Dendritic cell treated with granulocyte-macrophage colony-stimulating factor and Interleukin-4, amounts not matched to agents 40 ng/mL and 50 ng/mL, for 4 days (primary cell): ENCODE measurements around the gene MAX.

ENCODE experiments used
- H3K27ac Mint-ChIP-seq: one replicate; pipeline ENCODE4 v1.8.0; 2022; ENCODE audit warnings: mild to moderate bottlenecking, mixed read lengths
- H3K27me3 Mint-ChIP-seq: one replicate; pipeline ENCODE4 v1.8.0; 2022; ENCODE audit warnings: mild to moderate bottlenecking, mixed read lengths
- H3K36me3 Mint-ChIP-seq: one replicate; pipeline ENCODE4 v1.8.0; 2022; ENCODE audit warnings: low read depth, mixed read lengths
- H3K4me1 Mint-ChIP-seq: one replicate; pipeline ENCODE4 v1.8.0; 2022; ENCODE audit warnings: low read depth, mixed read lengths
- H3K4me3 Mint-ChIP-seq: one replicate; pipeline ENCODE4 v1.8.0; 2022; ENCODE audit warnings: mild to moderate bottlenecking, moderate library complexity, mixed read lengths
- H3K9me3 Mint-ChIP-seq: one replicate; pipeline ENCODE4 v1.8.0; 2022; ENCODE audit warnings: mixed read lengths
- intact Hi-C: fragments of 100-400 bp; cut with micrococcal nuclease; formaldehyde crosslinking; loops from one replicate; pipeline ENCODE4 v1.15.0; 2022

Gene MAX

GRCh38 chr14:65072937-65073336 is 29.4 kb downstream of the MAX start:
- H3K36me3 Mint-ChIP-seq = peaks cover 88% of the 10 kb centered on the region
- no peaks in the 10 kb centered on the region for H3K9me3 Mint-ChIP-seq
- H3K4me1 Mint-ChIP-seq = peaks cover 44% of the 10 kb centered on the region
- intact Hi-C loops = no loop called here
- no peak overlapping the region for H3K27ac Mint-ChIP-seq
- no peaks in the 10 kb centered on the region for H3K27me3 Mint-ChIP-seq
- no peak overlapping the region for H3K4me3 Mint-ChIP-seq

- H3K27me3 Mint-ChIP-seq = no peaks in the 10 kb centered on the region
- no peak overlapping the region for H3K27ac Mint-ChIP-seq
- no peak overlapping the region for H3K4me3 Mint-ChIP-seq
- H3K4me1 Mint-ChIP-seq = peaks cover 41% of the 10 kb centered on the region
- no peaks in the 10 kb centered on the region for H3K9me3 Mint-ChIP-seq
- peaks cover 88% of the 10 kb centered on the region for H3K36me3 Mint-ChIP-seq
- intact Hi-C loops = no loop called here
Observed at GRCh38 chr14:65072256-65072655, 30.1 kb downstream of the MAX start.

- no peaks in the 10 kb centered on the region for H3K9me3 Mint-ChIP-seq
- intact Hi-C loops = no loop called here
- no peaks in the 10 kb centered on the region for H3K27me3 Mint-ChIP-seq
- H3K27ac Mint-ChIP-seq = no peak overlapping the region
- no peak overlapping the region for H3K4me3 Mint-ChIP-seq
- H3K36me3 Mint-ChIP-seq = peaks cover 87% of the 10 kb centered on the region
- H3K4me1 Mint-ChIP-seq = peaks cover 36% of the 10 kb centered on the region
Observed at GRCh38 chr14:65071544-65071943, 30.8 kb downstream of the MAX start.

- Mint-ChIP-seq H3K4me1 (peaks cover 26% of the 10 kb centered on the region), H3K36me3 (peaks cover 87% of the 10 kb centered on the region), H3K4me3 (no peak overlapping the region), H3K9me3 (no peaks in the 10 kb centered on the region), H3K27me3 (no peaks in the 10 kb centered on the region), H3K27ac (no peak overlapping the region)
- intact Hi-C loops = no loop called here
Observed at GRCh38 chr14:65070471-65070976, 31.8 kb downstream of the MAX start.

- H3K4me1 Mint-ChIP-seq = peaks cover 20% of the 10 kb centered on the region
- H3K27ac Mint-ChIP-seq = no peak overlapping the region
- H3K9me3 Mint-ChIP-seq = no peaks in the 10 kb centered on the region
- no peaks in the 10 kb centered on the region for H3K27me3 Mint-ChIP-seq
- intact Hi-C loops = no loop called here
- no peak overlapping the region for H3K4me3 Mint-ChIP-seq
- H3K36me3 Mint-ChIP-seq = peaks cover 87% of the 10 kb centered on the region
Observed at GRCh38 chr14:65069874-65070413, 32.4 kb downstream of the MAX start.

GRCh38 chr14:65065719-65066118 is 36.6 kb downstream of the MAX start:
- peaks cover 92% of the 10 kb centered on the region for H3K36me3 Mint-ChIP-seq

GRCh38 chr14:65062096-65063075 is 39.9 kb downstream of the MAX start:
- Mint-ChIP-seq H3K27me3 (no peaks in the 10 kb centered on the region), H3K36me3 (peaks cover 78% of the 10 kb centered on the region), H3K4me3 (no peak overlapping the region), H3K27ac (peak overlapping the region; percentile 26), H3K9me3 (no peaks in the 10 kb centered on the region), H3K4me1 (no peaks in the 10 kb centered on the region)
- intact Hi-C loops = no loop called here

More at GRCh38 chr14:65065719-65066118, 36.6 kb downstream of the MAX start:
- Mint-ChIP-seq H3K27ac (no peak overlapping the region), H3K4me3 (no peak overlapping the region), H3K27me3 (no peaks in the 10 kb centered on the region), H3K4me1 (no peaks in the 10 kb centered on the region), H3K9me3 (no peaks in the 10 kb centered on the region)
- intact Hi-C loops = no loop called here

GRCh38 chr14:65057695-65058094 is 44.6 kb downstream of the MAX start:
- H3K27me3 Mint-ChIP-seq = no peaks in the 10 kb centered on the region
- peaks cover 17% of the 10 kb centered on the region for H3K4me1 Mint-ChIP-seq
- peaks cover 58% of the 10 kb centered on the region for H3K36me3 Mint-ChIP-seq
- intact Hi-C loops = no loop called here
- H3K4me3 Mint-ChIP-seq = no peak overlapping the region
- H3K9me3 Mint-ChIP-seq = no peaks in the 10 kb centered on the region
- H3K27ac Mint-ChIP-seq = no peak overlapping the region

- intact Hi-C loops = no loop called here
- H3K27me3 Mint-ChIP-seq = no peaks in the 10 kb centered on the region
- no peaks in the 10 kb centered on the region for H3K9me3 Mint-ChIP-seq
- H3K4me3 Mint-ChIP-seq = peak overlapping the region; percentile 30
- H3K36me3 Mint-ChIP-seq = peaks cover 40% of the 10 kb centered on the region
- peak overlapping the region; percentile 87 for H3K27ac Mint-ChIP-seq
- peaks cover 19% of the 10 kb centered on the region for H3K4me1 Mint-ChIP-seq
Observed at GRCh38 chr14:65054471-65055085, 47.7 kb downstream of the MAX start.

- Mint-ChIP-seq H3K27me3 (no peaks in the 10 kb centered on the region), H3K4me3 (no peak overlapping the region), H3K27ac (no peak overlapping the region), H3K4me1 (peaks cover 19% of the 10 kb centered on the region), H3K9me3 (no peaks in the 10 kb centered on the region), H3K36me3 (peaks cover 32% of the 10 kb centered on the region)
- intact Hi-C loops = no loop called here
Observed at GRCh38 chr14:65053466-65053865, 48.9 kb downstream of the MAX start.

GRCh38 chr14:65052832-65053231 is 49.5 kb downstream of the MAX start:
- intact Hi-C loops = no loop called here
- Mint-ChIP-seq H3K4me3 (no peak overlapping the region), H3K27me3 (no peaks in the 10 kb centered on the region), H3K36me3 (peaks cover 26% of the 10 kb centered on the region), H3K4me1 (peaks cover 23% of the 10 kb centered on the region), H3K9me3 (no peaks in the 10 kb centered on the region), H3K27ac (peak overlapping the region; percentile 56)

- intact Hi-C loops = no loop called here
- peak overlapping the region; percentile 86 for H3K27ac Mint-ChIP-seq
- H3K4me3 Mint-ChIP-seq = peak overlapping the region; percentile 20
Observed at GRCh38 chr14:65045709-65046108, 56.6 kb downstream of the MAX start.

GRCh38 chr14:65045006-65045405 is 57.3 kb downstream of the MAX start:
- no peaks in the 10 kb centered on the region for H3K9me3 Mint-ChIP-seq
- peak overlapping the region; percentile 86 for H3K27ac Mint-ChIP-seq
- peaks cover 22% of the 10 kb centered on the region for H3K36me3 Mint-ChIP-seq
- intact Hi-C loops = no loop called here
- H3K4me1 Mint-ChIP-seq = peaks cover 74% of the 10 kb centered on the region
- peak overlapping the region; percentile 59 for H3K4me3 Mint-ChIP-seq
- H3K27me3 Mint-ChIP-seq = no peaks in the 10 kb centered on the region

More at GRCh38 chr14:65045709-65046108, 56.6 kb downstream of the MAX start:
- Mint-ChIP-seq H3K27me3 (no peaks in the 10 kb centered on the region), H3K4me1 (peaks cover 71% of the 10 kb centered on the region), H3K9me3 (no peaks in the 10 kb centered on the region), H3K36me3 (peaks cover 18% of the 10 kb centered on the region)

- H3K9me3 Mint-ChIP-seq = no peaks in the 10 kb centered on the region
- peaks cover 74% of the 10 kb centered on the region for H3K4me1 Mint-ChIP-seq
- H3K36me3 Mint-ChIP-seq = peaks cover 22% of the 10 kb centered on the region
- intact Hi-C loops = loop anchor here (1.0 kb wide), 1 partner anchor 57 kb away; no protein-coding TSS in a partner anchor
- no peaks in the 10 kb centered on the region for H3K27me3 Mint-ChIP-seq
- peak overlapping the region; percentile 59 for H3K4me3 Mint-ChIP-seq
- H3K27ac Mint-ChIP-seq = peak overlapping the region; percentile 86
Observed at GRCh38 chr14:65044596-65044959, 57.7 kb downstream of the MAX start.
